B cell (primary cell): ENCODE results near the gene CARNS1. TPM values are rescaled to one million over a fixed set of nuclear protein-coding genes. Genes with fewer than 3 reads are reported as not detected.
A peak's percentile ranks its signal among the peaks of the same experiment; 100 is the strongest.

Experiments used
- ATAC-seq: fragments of 200-7000 bp; cut with Tn5 transposase; one replicate; pipeline ENCODE4 v1.10.0; 2021; ENCODE audit warnings: low read depth, mild to moderate bottlenecking, moderate number of reproducible peaks, moderate library complexity
- CTCF ChIA-PET: fragments of 350-600 bp; sonication (Branson Sonifier 250); formaldehyde crosslinking; loops from one replicate; lab custom pipeline; 2021; ENCODE audit warnings: antibody characterized with exemption, inconsistent platforms; lab: Charles Lee
- POLR2A ChIA-PET: fragments of 350-600 bp; sonication (Branson Sonifier 250); formaldehyde crosslinking; loops from one replicate; lab custom pipeline; 2021; ENCODE audit warnings: antibody characterized with exemption; lab: Charles Lee
- DNase-seq: peaks from one replicate; pipeline ENCODE4 v3.0.0; 2013
- H2AFZ ChIP-seq: 2 replicates; pipeline ENCODE4 v1.6.1; 2012; ENCODE audit warnings: mild to moderate bottlenecking, low read depth, low read length; ENCODE audit not compliant: insufficient read depth, poor library complexity, severe bottlenecking
- H3K27ac ChIP-seq, 2 donors: 1 replicate in 1 of 2; 2 replicates in 1 of 2; pipeline ENCODE4 v1.5.1; 2012 to 2013; ENCODE audit warnings: low read length in 2 of 2, mild to moderate bottlenecking in 2 of 2, moderate library complexity in 1 of 2
- H3K27me3 ChIP-seq, 4 experiments: fragments of 200-600 bp in 1 of 4; sonication (generic) in 1 of 4; replicated peaks in 1 of 4; 1 replicate in 2 of 4; 2 replicates in 2 of 4; pipeline versions ENCODE4 v1.6.1 to v1.7.0; 2013 to 2016; ENCODE audit warnings: low read length in 3 of 4, mild to moderate bottlenecking in 2 of 4, mixed read lengths in 1 of 4, moderate library complexity in 1 of 4; ENCODE audit not compliant: insufficient read depth in 4 of 4, control insufficient read depth in 3 of 4; ENCODE audit errors: control extremely low read depth in 1 of 4
- H3K36me3 ChIP-seq, 2 experiments: replicated peaks in 1 of 2; 1 replicate in 1 of 2; 2 replicates in 1 of 2; pipeline versions ENCODE4 v1.6.1 to v1.7.1; 2013; ENCODE audit warnings: low read length in 1 of 2; ENCODE audit not compliant: insufficient read depth in 2 of 2, control insufficient read depth in 1 of 2; ENCODE audit errors: control extremely low read depth in 1 of 2, extremely low read depth in 1 of 2
- H3K4me1 ChIP-seq, 2 donors: fragments of 200-600 bp in 1 of 2; sonication (generic) in 1 of 2; 1 replicate in 1 of 2; 2 replicates in 1 of 2; pipeline versions ENCODE4 v1.5.1 to v1.6.1; 2013 to 2017; ENCODE audit warnings: low read length in 2 of 2; ENCODE audit not compliant: control insufficient read depth in 2 of 2, insufficient read depth in 2 of 2
- H3K4me2 ChIP-seq: replicated peaks from 2 replicates; pipeline ENCODE3; 2012; ENCODE audit warnings: mild to moderate bottlenecking, low read depth, low read length; ENCODE audit not compliant: poor library complexity, severe bottlenecking
- H3K4me3 ChIP-seq, 5 experiments: fragments of 200-600 bp in 1 of 5; sonication (generic) in 1 of 5; 1 replicate in 3 of 5; 2 replicates in 2 of 5; pipeline versions ENCODE4 v1.5.1 to v1.7.0; 2011 to 2016; ENCODE audit warnings: low read length in 4 of 5, mild to moderate bottlenecking in 4 of 5, low read depth in 2 of 5, control low read depth in 1 of 5, moderate library complexity in 1 of 5; ENCODE audit not compliant: insufficient read depth in 1 of 5; ENCODE audit errors: control extremely low read depth in 1 of 5, extremely low read depth in 1 of 5
- H3K79me2 ChIP-seq: fragments of 200-600 bp; sonication (generic); one replicate; pipeline ENCODE4 v1.6.0; 2016; ENCODE audit warnings: low read length; ENCODE audit not compliant: control insufficient read depth, insufficient read depth
- H3K9ac ChIP-seq: fragments of 200-600 bp; sonication (generic); 2 replicates; pipeline ENCODE4 v1.6.1; 2017; ENCODE audit warnings: mild to moderate bottlenecking, low read length, moderate library complexity
- H3K9me3 ChIP-seq, 3 donors: one replicate each; pipeline versions ENCODE4 v1.6.1 to v1.7.1; 2013; ENCODE audit warnings: low read length in 2 of 3; ENCODE audit not compliant: control insufficient read depth in 2 of 3, insufficient read depth in 1 of 3; ENCODE audit errors: control extremely low read depth in 1 of 3
- H4K20me1 ChIP-seq: 2 replicates; pipeline ENCODE4 v1.6.0; 2012; ENCODE audit warnings: mild to moderate bottlenecking, low read length; ENCODE audit not compliant: insufficient read depth, control insufficient read depth, poor library complexity, severe bottlenecking
- H3K27ac Mint-ChIP-seq: one replicate; pipeline ENCODE4 v1.8.0; 2021; ENCODE audit warnings: mixed read lengths
- H3K27me3 Mint-ChIP-seq: one replicate; pipeline ENCODE4 v1.8.0; 2021; ENCODE audit warnings: mixed read lengths
- H3K4me1 Mint-ChIP-seq: one replicate; pipeline ENCODE4 v1.8.0; 2021; ENCODE audit warnings: mixed read lengths
- H3K4me3 Mint-ChIP-seq: one replicate; pipeline ENCODE4 v1.8.0; 2021; ENCODE audit warnings: mixed read lengths
- H3K9me3 Mint-ChIP-seq: one replicate; pipeline ENCODE4 v1.8.0; 2022; ENCODE audit warnings: mixed read lengths; ENCODE audit not compliant: insufficient read depth
- EZH2 ChIP-seq: IDR thresholded peaks from 2 replicates; pipeline ENCODE4 v1.6.1; 2012; ENCODE audit warnings: borderline replicate concordance, low read depth, mild to moderate bottlenecking, moderate library complexity, low read length; ENCODE audit not compliant: insufficient read depth, poor library complexity, severe bottlenecking
- WGBS: methylation state at CpG from one replicate; pipeline ENCODE4 v1.1.5; 2013; ENCODE audit warnings: missing lambda C conversion rate; ENCODE audit not compliant: insufficient coverage; 5-methylcytosine and 5-hydroxymethylcytosine counted together
- intact Hi-C: fragments of 100-400 bp; cut with micrococcal nuclease; formaldehyde crosslinking; loops from one replicate; pipeline ENCODE4 v1.10.0; 2022
- polyA plus RNA-seq: library from polyadenylated mRNA; depleted of rRNA; stranded (reverse); fragments of >200 nt; gene quantifications from 2 replicates; pipeline ENCODE4 v1.2.3, GENCODE V29; 2012
- total RNA-seq, 2 donors: library from RNA; stranded (reverse); fragments of 120-200 nt in 1 of 2; gene quantifications; 1 replicate in 1 of 2; 2 replicates in 1 of 2; pipeline versions ENCODE4 v1.2.3 to v1.2.4, GENCODE V29; 2013 to 2022
- TF ChIP-seq, protein P1 (sequence below): fragments of 200-600 bp; IDR thresholded peaks from one replicate; pipeline ENCODE4 v1.8.0; 2022; ENCODE audit warnings: antibody characterized with exemption, mild to moderate bottlenecking

The CARNS1 gene
- total and polyA plus RNA-seq, 2 donors (not counting 1 experiment from before 2014, with no cell fraction given) = 24.1 to 41.1 TPM

DNA sequence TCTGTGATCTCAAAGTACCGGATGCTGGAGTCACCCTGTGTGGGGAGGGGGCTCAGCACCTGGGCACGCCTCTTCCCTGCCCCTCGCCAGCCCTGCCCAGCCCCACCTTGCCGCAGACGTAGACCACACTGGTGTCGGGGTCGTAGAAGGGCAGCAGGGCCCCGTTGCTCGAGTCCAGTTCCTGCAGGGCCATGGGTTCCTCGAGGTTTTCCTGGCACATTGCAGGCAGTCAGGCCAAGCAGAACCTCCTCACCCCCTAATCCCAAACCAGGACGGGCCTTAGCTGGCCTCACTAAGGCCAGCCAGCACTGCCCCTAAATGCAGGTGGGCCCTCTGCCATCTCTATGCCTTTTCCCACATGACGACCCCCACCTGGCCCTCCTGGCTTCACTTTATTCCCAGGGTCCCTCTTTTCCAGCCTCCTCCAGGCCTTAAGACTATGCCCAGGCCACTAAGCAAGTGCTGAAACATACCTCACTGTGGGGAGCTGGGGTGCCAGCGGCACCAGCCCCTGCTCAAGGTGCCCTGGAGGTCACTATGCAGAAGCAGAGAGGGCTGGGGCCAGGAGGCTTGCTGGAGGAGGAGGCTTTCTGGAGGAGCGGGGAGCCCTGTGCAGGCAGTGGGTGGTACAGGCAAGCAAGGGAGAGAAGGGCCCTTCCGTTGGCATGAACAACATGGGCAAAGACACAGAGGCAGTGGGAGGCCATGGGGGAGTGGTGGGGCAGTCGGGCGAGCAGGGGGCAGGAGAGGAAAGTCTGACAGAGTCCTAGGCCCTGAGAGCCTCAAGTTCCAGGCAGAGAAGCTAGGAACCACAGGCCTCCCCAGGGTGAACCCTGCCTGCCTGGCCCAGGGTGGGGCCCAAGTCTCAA lies 25.0 kb downstream of the CARNS1 start:
- Mint-ChIP-seq H3K4me3 (peak overlapping the region; percentile 61), H3K4me1 (peaks cover 83% of the 10 kb centered on the region), H3K9me3 (no peaks in the 10 kb centered on the region), H3K27me3 (no peaks in the 10 kb centered on the region), H3K27ac (peak overlapping the region; percentile 92)
- CTCF ChIA-PET = interaction anchor here (0.8 to 1.6 kb wide), 9 partner anchors 21 to 89 kb away, joined by 3 to 5 read pairs (median 3); partner anchors contain the start of genes PITPNM1 and PPP1CA
- H3K27me3 ChIP-seq = no peaks in the 10 kb centered on the region
- H3K79me2 ChIP-seq = peaks cover 46% of the 10 kb centered on the region
- no peak overlapping the region for H2AFZ ChIP-seq
- peaks cover 68 to 85% of the 10 kb centered on the region in 2 donors for H3K4me1 ChIP-seq
- peaks cover 0 to 3% (median 0%) of the 10 kb centered on the region in 3 donors for H3K9me3 ChIP-seq
- peak overlapping the region; percentile 99 for H3K4me2 ChIP-seq
- H3K36me3 ChIP-seq = peaks cover 0 to 8% of the 10 kb centered on the region in 2 experiments
- no peak overlapping the region for H3K9ac ChIP-seq
- peak; percentile 4 for ATAC-seq
- no peak for TF ChIP-seq EZH2
- TF ChIP-seq, protein P1, sequence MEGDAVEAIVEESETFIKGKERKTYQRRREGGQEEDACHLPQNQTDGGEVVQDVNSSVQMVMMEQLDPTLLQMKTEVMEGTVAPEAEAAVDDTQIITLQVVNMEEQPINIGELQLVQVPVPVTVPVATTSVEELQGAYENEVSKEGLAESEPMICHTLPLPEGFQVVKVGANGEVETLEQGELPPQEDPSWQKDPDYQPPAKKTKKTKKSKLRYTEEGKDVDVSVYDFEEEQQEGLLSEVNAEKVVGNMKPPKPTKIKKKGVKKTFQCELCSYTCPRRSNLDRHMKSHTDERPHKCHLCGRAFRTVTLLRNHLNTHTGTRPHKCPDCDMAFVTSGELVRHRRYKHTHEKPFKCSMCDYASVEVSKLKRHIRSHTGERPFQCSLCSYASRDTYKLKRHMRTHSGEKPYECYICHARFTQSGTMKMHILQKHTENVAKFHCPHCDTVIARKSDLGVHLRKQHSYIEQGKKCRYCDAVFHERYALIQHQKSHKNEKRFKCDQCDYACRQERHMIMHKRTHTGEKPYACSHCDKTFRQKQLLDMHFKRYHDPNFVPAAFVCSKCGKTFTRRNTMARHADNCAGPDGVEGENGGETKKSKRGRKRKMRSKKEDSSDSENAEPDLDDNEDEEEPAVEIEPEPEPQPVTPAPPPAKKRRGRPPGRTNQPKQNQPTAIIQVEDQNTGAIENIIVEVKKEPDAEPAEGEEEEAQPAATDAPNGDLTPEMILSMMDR = no peak
- POLR2A ChIA-PET = interaction anchor here (0.7 to 4.8 kb wide), 12 partner anchors 9 to 39 kb away, joined by 4 to 98 read pairs (median 6); partner anchors contain the start of genes PPP1CA, RPS6KB2, TBC1D10C and TMEM134
- no peak overlapping the region for H3K4me3 ChIP-seq
- no peak for DNase-seq
- H4K20me1 ChIP-seq = peaks cover 37% of the 10 kb centered on the region
- peak overlapping the region; percentile 57 to 88 for H3K27ac ChIP-seq
- intact Hi-C loops = no loop called here
- 60% methylated on average over 17 of the region's 17 CpGs for WGBS
